Glomerular visceral epithelial cell (primary cell): Measurements from ENCODE around the gene IRX2.

Source experiments
- DNase-seq: peaks from one replicate; pipeline ENCODE4 v3.0.0-alpha.2; 2016; ENCODE audit errors: extremely low spot score

Gene IRX2

GRCh38 chr5:2697041-2697440, 54.4 kb downstream of the IRX2 start:
- no peak for DNase-seq
